GM19397 (cell line): ENCODE data around the gene SART1.
A peak's percentile ranks its signal among the peaks of the same experiment; 100 is the strongest.
"Not testable (repeated sequence)": the region's sequence is repeated elsewhere in the genome, so short reads cannot be mapped to it uniquely, and the experiment has no call there.

Source experiments
- ATAC-seq: cut with Tn5 transposase; IDR thresholded peaks from one replicate; pipeline ENCODE4 v1.9.1; 2021; ENCODE audit warnings: mild to moderate bottlenecking, moderate library complexity; ENCODE audit not compliant: unreplicated experiment

The SART1 gene

GRCh38 chr11:65988791-65989592 lies 27.5 kb downstream of the SART1 start:
- peak; percentile 91 for ATAC-seq

- ATAC-seq, result no peak
These were observed 30.5 kb downstream of the SART1 start for GRCh38 chr11:65992056-65992455.

DNA sequence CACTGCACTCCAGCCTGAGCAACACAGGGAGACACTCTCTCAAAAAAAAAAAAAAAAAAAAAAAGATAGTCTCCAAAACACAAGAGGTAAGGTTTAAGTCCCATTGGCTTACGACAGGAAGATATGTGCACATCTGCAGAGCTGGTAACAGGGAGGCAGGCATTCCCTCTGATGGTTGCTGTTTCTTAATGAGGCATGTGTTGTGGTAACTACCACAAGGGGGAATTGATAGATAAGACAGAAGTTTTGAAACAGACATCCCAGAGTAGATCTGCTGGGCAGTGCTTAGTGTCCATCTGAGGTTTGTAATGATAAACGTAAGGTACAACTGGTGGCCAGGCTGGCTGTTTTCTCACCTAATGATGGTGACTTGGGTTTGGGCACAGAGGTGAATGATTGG lies 35.8 kb downstream of the SART1 start:
- no peak for ATAC-seq

GRCh38 chr11:66001942-66002647 lies 40.6 kb downstream of the SART1 start, which contains the start of the genes BANF1 and EIF1AD:
BANF1 (plus strand) TSS chr11:66002503; CDS start chr11:66003251, 748 bp downstream.
EIF1AD (minus strand) TSS chr11:66002157; CDS start chr11:66000389, 1,768 bp downstream.
- ATAC-seq, result peak; percentile 66

DNA sequence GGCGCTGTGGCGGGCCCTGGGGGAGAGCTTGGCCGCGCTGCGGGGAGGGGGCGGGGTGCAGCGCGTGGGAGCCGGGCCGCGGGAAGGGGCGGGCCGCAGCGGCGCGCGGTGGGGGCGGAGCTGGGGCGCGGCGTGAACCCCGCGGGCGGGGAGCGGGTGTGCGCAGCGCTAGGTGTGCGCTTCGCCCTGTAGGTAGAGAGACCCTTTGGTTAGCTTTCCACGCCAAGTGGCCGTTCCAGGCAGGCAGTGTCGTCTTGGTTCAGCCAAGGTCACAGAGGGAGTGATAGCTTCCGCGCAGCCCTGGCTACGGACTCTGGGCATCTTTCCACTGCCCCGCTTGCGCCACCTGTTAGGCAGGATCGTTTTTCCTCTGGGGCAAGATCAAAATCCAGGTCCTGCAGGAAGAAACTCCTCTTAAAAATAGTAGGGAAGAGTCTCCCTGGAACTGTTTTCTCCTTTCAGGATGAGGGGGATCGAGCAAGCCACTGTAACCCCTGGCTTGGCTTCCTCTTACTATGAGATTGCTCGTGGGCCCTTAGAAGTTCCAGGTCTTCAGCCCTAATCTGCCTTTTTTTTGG lies 41.2 kb downstream of the SART1 start:
- ATAC-seq, result peak; percentile 58

DNA sequence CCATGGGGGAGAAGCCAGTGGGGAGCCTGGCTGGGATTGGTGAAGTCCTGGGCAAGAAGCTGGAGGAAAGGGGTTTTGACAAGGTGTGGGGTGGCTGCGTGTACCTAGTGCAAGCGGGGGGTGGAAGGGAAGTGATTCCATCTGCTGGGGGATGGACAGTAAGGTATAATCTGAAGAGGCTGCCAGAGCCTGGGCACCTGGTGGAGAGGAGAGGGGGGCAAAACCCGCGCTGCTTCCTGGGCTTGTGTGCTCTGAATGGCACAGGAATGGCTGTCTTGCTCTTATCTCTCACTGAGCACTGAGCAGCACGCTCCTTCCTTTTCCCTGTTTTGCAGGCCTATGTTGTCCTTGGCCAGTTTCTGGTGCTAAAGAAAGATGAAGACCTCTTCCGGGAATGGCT lies 41.8 kb downstream of the SART1 start:
- no peak for ATAC-seq

DNA sequence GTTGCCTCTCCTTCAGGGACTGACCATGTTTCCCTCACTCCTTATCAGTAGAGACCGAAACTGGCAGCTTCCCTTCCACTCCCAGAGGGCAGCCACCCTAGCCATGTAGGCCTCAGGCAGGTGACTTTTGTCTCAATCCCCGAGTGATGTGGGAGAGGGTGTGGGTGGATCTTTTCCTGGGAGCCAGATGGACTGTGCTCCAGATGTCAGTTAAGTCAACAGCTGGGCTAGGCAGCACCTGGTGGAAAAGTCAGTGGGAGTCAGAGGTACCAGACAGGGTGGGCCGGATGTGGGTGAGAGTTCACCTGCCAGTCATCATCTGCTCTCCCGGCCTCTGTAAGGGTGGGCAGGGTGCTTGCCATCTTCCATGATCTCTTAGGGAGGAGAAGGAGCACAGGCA lies 42.7 kb downstream of the SART1 start:
- ATAC-seq, result no peak

GRCh38 chr11:66006134-66006890 lies 44.8 kb downstream of the SART1 start:
- ATAC-seq, result no peak

- no peak for ATAC-seq
These were observed 45.3 kb downstream of the SART1 start for GRCh38 chr11:66006891-66007176.

DNA sequence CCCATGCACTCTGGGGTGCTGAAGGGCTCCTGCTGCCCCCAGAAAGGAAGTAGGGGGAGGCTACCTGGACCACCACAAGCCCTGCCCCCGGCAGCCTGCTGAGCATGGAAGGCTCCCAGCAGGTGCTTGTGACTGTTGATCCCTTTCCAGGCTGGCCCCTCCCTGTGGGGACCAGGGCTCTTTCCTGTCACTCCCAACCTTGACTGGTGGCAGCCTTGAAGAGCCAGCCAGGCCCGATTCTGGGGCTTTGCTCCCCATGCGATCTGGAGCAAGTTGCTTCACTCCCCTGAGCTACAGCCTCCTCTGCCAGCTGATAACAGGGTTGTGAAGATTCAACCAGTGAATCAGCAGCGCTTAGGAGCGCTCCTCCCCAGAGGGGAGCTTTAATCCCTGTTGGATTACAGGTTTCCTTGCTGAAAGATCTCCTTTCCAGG lies 45.7 kb downstream of the SART1 start:
- no peak for ATAC-seq

DNA sequence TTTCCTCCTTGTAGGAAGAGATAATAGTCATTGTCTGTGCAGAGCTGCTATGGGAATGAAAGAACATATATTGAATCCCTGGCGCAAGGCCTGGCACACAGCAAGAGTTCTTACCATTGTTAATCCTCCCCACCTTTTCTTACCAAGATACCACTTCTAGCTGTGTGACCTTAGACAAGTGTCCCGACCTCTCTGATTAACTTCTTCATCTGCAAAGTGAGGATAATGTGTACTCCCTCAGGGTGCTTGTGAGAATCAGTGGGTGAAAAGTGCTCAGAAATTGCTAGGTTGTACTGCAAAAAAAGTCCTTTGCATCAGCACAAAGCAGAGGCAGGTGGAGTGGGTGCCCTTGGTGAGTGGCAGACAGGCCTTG lies 46.5 kb downstream of the SART1 start:
- no peak for ATAC-seq

DNA sequence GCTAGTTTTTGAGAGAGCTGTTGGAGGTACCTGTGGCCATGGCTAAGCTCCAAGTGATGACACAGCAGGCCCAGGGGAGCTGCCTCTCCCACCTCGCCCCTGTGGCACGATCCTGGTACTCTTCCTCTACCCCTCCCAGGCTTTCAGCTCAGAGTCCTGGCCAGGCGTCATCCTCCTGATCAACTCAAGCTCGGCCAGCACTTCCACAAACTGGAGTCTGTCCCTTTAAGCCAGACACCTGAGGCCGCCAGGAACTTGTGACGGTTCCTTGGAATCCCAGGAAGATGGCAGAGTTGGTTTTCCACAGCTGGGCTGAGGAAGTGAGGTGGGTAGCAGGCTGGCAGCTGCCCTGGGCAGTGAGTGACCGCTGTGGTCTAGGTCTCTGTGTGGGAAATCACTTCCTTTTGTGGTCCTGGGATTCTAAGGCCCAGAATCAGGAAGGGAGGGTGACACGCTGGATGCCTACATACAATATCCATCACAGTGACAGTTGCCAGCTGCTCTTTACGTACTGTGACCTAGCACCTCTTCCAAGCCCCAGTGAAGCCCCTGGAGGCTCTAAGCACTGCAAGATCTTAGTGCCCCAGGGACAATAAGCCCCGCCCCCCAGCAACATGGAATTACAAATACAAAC lies 47.1 kb downstream of the SART1 start:
- ATAC-seq, result no peak

DNA sequence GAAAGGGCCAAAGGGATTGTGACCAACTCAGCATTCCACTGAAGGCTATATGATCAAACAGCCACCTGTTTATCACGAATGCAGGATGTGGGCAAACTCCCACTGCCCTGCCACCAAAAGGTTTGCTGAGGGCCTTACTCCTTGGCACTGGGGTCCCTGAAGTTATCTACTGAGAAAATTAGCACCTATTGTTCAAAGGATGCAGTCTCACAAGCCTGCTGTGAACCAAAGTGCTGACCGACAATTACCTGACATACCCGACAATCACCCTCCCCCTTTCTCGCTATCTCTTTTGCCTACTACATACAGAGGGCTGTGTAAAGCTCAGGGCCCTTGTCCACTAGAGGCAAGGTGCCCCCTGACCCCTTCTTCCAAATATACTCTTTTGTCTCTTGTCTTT lies 48.5 kb downstream of the SART1 start:
- ATAC-seq, result not testable (repeated sequence)

GRCh38 chr11:66011239-66011784 lies 49.8 kb downstream of the SART1 start:
- ATAC-seq, result no peak

DNA sequence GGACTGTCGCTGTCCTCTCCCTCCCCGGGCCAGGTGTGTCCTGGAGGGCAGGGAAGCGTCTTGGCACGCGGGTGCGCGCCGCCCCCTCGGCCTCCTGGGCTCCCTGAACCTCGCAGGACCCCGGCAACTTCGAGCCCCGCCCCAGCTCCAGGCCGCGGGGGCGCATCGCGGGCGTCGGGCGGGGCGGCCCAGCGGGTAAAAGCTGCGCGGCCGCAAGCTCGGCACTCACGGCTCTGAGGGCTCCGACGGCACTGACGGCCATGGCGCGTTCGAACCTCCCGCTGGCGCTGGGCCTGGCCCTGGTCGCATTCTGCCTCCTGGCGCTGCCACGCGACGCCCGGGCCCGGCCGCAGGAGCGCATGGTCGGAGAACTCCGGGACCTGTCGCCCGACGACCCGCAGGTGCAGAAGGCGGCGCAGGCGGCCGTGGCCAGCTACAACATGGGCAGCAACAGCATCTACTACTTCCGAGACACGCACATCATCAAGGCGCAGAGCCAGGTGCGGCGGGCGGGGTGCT lies 50.3 kb downstream of the SART1 start, which contains the start of gene CST6:
CST6 (plus strand) TSS at position 224 of the 519 bp plus-strand sequence; CDS start at position 261, 37 bp downstream.
- ATAC-seq, result no peak

DNA sequence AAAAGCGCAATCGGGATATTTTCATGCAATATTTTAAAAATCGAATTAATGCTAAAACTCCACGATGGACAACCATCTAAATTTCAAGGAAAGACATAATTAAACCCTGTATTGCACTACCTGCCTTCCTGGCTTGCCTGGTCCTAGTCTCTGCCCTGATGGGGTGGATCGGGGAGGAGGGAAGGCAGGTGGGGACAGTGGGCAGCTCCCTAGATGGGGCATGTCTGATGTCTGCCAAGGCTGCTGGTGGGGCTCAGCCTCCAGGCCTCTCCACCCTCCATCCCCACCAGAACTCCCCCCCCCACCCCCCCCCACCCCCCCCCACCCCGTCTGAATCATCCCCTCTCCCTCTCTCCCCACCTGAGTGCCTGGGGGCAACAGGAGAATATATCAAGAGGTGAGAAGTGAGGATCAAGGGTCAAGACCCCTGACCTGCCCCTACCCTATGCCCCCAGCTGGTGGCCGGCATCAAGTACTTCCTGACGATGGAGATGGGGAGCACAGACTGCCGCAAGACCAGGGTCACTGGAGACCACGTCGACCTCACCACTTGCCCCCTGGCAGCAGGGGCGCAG lies 50.9 kb downstream of the SART1 start:
- no peak for ATAC-seq

GRCh38 chr11:66012946-66013761 lies 51.6 kb downstream of the SART1 start:
- ATAC-seq, result no peak

DNA sequence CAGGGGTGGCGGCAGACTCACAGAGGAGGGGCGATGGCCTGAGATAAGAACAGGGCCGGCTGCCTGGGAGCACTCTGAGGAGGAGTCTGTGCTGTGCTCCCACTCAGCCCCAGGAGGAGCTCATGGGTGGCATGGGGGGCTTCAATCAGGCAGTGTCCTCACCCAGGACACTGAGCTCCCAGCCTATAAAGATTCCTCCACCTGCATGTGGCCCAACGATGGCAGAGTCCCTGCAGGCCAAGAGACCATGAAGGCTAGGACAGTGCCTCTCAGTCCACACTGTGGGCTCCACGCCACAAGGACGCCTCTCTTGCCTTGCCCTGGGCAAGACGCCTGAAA lies 52.2 kb downstream of the SART1 start:
- no peak for ATAC-seq

DNA sequence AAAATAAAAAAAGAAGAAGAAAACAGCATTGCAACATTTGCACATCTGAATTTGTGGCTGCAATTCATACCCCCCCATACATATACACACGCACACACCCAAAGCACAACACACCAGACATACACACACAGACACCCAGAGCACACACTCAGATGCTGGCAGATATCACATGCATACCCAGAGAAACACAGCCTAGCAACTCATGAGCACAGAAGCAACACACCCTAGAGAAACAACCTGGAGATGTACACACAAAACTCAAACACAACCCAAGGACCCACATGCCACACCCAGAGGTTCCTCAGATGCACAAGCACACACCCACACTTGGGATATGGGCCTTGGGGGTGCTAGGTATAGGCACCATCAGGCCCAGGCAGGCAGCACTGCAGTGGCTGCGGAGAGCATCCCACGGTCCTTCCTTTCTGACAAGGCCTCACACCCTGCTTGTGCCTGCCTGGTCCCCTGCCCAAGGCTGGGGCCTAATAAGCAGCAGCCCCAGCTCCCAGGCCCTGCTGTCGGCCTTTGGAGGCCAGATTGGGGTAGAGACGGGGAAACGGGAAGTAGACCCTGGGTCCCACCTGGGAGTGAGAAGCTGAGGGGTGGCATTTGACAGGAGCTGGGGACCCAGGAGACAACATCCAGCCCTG lies 53.4 kb downstream of the SART1 start:
- ATAC-seq, result no peak
